ENCODE results near the gene ADGRA3.

The ADGRA3 gene, protein sequence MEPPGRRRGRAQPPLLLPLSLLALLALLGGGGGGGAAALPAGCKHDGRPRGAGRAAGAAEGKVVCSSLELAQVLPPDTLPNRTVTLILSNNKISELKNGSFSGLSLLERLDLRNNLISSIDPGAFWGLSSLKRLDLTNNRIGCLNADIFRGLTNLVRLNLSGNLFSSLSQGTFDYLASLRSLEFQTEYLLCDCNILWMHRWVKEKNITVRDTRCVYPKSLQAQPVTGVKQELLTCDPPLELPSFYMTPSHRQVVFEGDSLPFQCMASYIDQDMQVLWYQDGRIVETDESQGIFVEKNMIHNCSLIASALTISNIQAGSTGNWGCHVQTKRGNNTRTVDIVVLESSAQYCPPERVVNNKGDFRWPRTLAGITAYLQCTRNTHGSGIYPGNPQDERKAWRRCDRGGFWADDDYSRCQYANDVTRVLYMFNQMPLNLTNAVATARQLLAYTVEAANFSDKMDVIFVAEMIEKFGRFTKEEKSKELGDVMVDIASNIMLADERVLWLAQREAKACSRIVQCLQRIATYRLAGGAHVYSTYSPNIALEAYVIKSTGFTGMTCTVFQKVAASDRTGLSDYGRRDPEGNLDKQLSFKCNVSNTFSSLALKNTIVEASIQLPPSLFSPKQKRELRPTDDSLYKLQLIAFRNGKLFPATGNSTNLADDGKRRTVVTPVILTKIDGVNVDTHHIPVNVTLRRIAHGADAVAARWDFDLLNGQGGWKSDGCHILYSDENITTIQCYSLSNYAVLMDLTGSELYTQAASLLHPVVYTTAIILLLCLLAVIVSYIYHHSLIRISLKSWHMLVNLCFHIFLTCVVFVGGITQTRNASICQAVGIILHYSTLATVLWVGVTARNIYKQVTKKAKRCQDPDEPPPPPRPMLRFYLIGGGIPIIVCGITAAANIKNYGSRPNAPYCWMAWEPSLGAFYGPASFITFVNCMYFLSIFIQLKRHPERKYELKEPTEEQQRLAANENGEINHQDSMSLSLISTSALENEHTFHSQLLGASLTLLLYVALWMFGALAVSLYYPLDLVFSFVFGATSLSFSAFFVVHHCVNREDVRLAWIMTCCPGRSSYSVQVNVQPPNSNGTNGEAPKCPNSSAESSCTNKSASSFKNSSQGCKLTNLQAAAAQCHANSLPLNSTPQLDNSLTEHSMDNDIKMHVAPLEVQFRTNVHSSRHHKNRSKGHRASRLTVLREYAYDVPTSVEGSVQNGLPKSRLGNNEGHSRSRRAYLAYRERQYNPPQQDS (N-terminal part only)

DNA sequence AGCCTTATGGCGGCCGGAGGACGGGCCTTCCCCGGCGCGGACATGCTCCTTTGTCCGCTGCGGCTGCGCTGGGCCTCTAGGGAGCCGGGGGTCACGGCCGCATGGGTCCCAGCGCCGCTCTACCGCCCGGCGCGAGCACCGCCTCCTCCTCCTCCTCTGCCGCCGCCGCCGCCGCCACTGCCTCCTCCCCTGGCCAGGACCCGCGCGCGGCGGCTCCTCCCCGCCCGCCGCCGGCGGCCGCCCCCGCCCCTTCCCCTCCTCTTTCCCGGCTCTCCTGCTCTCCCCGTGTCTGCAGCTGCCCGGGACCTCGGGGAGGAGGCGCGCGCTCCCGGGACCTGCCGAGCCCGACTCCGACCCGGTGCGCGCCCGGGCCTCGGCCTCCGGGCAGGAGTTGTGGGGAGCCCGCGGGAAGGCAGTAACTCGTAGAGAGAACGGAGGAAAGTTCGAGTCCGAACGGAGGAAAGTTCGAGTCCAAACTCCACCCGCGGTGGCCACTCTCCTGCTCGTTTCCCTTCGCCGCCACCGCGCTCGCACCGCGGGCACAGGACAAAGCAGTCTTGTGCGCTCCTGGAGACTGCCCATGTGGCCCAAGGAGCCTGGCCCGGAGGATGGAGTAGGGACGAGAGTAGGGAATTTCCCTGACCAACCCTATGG lies at the start of gene ADGRA3:
TSS of gene ADGRA3 (minus strand) at position 179 of the 654 bp plus-strand sequence. CDS start 282 bp downstream, outside the sequence.
- TF ChIP-seq, protein P1, sequence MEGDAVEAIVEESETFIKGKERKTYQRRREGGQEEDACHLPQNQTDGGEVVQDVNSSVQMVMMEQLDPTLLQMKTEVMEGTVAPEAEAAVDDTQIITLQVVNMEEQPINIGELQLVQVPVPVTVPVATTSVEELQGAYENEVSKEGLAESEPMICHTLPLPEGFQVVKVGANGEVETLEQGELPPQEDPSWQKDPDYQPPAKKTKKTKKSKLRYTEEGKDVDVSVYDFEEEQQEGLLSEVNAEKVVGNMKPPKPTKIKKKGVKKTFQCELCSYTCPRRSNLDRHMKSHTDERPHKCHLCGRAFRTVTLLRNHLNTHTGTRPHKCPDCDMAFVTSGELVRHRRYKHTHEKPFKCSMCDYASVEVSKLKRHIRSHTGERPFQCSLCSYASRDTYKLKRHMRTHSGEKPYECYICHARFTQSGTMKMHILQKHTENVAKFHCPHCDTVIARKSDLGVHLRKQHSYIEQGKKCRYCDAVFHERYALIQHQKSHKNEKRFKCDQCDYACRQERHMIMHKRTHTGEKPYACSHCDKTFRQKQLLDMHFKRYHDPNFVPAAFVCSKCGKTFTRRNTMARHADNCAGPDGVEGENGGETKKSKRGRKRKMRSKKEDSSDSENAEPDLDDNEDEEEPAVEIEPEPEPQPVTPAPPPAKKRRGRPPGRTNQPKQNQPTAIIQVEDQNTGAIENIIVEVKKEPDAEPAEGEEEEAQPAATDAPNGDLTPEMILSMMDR (IDR thresholded peaks at IDR 0.05) = no peak

GRCh38 chr4:22556495-22556894 lies 40.6 kb upstream of the ADGRA3 start:
- TF ChIP-seq, protein P1 (IDR thresholded peaks at IDR 0.05) = no peak

GRCh38 chr4:22554670-22555069 lies 38.8 kb upstream of the ADGRA3 start:
- TF ChIP-seq, protein P1 (IDR thresholded peaks at IDR 0.05) = no peak

DNA sequence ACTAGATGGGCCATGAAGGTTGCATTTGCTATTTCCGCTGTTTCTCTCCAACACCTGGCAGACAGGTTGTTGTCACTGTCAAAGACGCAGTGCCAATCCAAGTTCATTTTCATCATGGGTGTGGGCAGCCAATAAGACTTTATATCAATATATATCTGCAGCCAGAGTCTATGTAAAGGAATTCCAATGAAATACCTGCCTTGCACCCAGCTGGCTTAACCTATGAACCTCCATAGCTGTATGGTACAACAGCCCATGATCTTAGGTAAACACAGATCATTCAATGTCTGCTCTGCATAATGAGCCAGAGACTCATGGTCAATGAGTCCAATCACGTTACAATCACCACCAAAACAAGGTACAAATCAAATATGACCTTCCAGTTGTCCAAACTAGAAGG lies 37.7 kb upstream of the ADGRA3 start:
- TF ChIP-seq, protein P1 (IDR thresholded peaks at IDR 0.05) = no peak

- TF ChIP-seq, protein P1 (IDR thresholded peaks at IDR 0.05) = no peak
Observed at GRCh38 chr4:22552812-22553211, 36.9 kb upstream of the ADGRA3 start.

DNA sequence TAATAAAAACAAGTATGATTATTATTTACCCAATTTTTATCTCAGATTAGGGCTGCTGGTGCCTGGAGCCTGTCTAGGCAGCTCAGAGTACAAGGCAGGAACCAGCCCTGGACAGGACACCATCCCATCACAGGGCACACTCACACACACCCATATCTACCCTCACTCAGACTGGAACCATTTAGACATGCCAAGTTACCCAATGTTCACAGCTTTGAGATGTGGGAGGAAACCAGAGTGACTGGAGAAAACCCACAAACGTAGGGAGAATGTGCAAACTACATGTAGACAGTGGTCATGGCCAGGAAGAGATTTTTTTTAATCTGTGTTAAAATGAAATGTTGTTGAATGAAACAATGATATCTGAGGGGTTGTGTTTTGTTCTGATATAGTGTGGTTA lies 35.7 kb upstream of the ADGRA3 start:
- TF ChIP-seq, protein P1 (IDR thresholded peaks at IDR 0.05) = no peak

GRCh38 chr4:22546299-22546698 lies 30.4 kb upstream of the ADGRA3 start:
- TF ChIP-seq, protein P1 (IDR thresholded peaks at IDR 0.05) = no peak

All from LNCAP (cell line).